ENCODE data around the gene IGF2.

- no peak for TF ChIP-seq ZNF274 (IDR thresholded peaks at IDR 0.05; ENCODE audit: low read depth, low read length)
- TF ChIP-seq SUZ12 (IDR thresholded peaks at IDR 0.05; ENCODE audit: extremely low read depth, insufficient read depth, insufficient read length) = no peak
These were observed 53.7 kb downstream of the IGF2 start for GRCh38 chr11:2085251-2086066.
